AG09319 (cell line): ENCODE results near the gene MAST3.

Experiments
- DNase-seq: peaks from one replicate; pipeline ENCODE4 v3.0.0-alpha.2; 2010; ENCODE audit warnings: low read depth; ENCODE audit errors: extremely low read depth
- TF ChIP-seq, protein P1 (sequence below): IDR thresholded peaks from 2 replicates; pipeline ENCODE4 v1.5.1; 2011; ENCODE audit warnings: low read depth, mild to moderate bottlenecking, inconsistent platforms, low read length, moderate library complexity

The MAST3 gene

DNA sequence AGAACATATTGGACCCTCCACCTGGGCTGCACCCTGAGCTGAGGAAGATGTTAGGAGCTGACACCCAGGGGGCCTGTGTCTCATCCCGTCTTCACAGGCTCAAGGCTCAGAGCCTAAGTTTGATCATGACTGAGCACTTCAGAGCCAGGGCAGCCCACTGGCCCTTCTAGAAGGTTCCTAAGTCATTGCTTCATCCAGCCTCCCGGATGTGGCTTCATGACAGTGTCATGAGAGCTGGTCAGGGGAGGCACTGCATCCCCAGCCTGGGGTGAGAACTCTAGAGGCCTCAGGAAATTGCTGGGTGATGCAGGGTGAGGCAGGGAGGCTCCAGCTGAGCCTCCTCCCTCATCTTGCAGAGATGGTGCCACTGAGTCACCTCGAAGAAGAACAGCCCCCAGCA lies 30.5 kb downstream of the MAST3 start:
- no peak for DNase-seq
- TF ChIP-seq, protein P1, sequence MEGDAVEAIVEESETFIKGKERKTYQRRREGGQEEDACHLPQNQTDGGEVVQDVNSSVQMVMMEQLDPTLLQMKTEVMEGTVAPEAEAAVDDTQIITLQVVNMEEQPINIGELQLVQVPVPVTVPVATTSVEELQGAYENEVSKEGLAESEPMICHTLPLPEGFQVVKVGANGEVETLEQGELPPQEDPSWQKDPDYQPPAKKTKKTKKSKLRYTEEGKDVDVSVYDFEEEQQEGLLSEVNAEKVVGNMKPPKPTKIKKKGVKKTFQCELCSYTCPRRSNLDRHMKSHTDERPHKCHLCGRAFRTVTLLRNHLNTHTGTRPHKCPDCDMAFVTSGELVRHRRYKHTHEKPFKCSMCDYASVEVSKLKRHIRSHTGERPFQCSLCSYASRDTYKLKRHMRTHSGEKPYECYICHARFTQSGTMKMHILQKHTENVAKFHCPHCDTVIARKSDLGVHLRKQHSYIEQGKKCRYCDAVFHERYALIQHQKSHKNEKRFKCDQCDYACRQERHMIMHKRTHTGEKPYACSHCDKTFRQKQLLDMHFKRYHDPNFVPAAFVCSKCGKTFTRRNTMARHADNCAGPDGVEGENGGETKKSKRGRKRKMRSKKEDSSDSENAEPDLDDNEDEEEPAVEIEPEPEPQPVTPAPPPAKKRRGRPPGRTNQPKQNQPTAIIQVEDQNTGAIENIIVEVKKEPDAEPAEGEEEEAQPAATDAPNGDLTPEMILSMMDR, result no peak

DNA sequence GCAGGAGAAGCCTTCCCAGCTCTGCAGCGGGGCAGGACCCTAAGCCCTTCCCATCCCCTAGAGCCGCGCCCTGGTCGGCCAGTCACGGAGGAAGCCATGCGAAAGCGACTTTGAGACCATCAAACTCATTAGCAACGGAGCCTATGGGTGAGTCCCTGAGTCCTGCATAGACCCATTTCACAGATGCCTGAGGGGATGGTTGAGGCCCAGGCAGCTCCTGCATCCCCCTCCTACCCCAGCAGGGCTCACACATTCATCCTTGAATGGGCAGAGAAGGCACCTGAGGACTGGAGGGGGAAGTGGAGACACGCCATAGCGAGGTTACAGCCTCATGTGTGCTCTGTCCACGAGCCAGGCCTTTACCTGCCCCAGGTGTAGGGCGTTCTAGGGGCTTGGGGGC lies 31.2 kb downstream of the MAST3 start:
- no peak for DNase-seq
- TF ChIP-seq, protein P1, result no peak

DNA sequence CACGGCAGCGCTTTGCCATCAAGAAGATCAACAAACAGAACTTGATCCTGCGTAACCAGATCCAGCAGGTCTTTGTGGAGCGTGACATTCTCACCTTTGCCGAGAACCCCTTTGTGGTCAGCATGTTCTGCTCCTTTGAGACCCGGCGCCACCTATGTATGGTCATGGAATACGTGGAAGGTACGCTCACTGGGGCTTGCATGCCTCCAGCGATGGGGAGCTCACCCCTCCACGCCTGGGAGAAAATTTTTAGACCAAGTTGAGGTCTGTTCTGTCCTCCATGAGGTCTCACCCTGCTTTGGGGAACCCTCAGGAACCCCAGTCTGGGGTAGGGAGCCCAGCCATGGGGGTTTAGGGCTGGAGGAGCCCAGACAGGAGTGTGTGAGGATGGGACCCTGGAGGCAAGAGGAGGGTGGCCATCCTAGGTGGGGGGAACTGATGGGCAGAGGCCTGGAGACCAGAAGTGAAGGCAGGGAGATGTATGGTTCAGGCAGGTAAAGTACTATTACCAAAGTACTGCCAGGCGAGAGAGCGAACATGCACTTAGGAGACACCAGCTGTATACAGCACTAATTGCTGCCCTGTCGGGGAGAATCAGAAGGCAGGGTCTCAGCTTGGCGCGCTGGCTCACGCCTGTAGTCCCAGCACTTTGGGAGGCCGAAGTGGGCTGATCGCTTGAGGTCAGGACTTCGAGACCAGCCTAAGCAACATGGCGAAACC lies 33.1 kb downstream of the MAST3 start:
- TF ChIP-seq, protein P1, result no peak
- no peak for DNase-seq

DNA sequence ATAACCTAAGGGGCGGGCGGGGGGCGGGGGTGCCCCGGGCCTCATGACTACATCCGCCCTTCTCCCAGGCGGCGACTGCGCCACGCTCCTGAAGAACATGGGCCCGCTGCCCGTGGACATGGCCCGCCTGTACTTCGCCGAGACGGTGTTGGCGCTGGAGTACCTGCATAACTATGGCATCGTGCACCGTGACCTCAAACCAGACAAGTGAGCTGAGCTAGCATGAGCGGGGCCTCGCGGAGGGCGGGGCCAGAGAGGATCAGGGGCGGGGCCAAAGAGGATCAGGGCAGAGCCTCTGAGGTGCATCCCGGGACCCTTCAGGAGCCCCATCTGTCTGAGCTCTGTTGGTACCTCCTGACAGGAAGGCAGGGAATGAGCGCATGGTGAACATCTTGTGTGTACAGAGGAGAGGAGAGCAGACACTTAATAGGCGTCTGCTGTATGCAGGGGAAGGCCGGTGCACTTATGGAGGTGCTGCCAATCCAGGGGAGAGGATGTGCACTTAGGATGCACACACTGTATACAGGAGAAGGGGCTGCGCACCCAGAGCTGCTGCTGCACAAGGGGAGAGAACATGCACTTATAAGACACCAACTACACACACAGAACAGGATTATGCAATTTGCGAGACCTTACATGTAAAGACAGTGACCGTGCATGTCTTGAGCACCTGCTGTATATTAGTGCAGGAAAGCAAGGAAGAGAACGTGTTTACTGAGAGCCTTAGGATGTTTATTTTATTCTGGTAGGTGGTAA lies 34.4 kb downstream of the MAST3 start:
- TF ChIP-seq, protein P1, result no peak
- no peak for DNase-seq

DNA sequence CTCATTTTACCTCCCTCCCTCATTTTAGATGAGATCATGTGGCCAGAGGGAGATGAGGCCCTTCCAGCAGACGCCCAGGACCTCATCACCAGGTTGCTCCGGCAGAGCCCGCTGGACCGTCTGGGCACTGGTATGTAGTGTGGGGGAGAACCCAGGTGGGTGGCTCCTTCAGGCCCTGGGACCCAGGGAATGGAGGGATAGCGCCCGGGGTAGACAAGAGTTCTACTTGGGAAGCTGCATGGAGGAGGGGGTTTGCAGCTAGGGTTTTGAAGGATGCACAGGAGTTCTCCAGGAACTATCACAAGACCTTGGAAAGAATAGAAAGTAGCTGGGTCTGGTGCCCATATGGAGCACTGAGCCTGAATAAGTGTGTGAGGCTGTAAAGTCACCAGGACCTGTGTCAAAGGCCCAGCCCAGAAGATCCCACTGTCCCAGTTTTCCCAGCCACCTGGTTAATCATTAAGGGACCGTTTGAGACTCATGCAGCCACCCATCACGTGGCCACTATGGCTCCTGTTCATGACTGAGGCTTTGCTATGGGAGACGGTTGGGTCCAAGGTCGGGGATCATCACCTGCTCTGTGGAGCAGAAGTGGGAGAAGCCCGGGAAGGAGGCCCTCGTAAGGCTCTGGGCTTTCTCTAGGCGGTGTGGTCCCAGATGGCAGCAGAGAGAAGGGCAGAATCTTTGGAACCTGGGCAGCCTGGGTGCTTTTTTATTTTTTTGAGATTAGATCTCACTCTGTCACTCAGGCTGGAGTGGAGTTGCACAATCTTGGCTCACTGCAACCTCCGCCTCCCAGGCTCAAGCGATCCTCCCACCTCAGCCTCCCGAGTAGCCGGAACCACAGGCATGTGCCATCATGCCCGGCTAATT lies 38.4 kb downstream of the MAST3 start:
- TF ChIP-seq, protein P1, result no peak
- DNase-seq, result no peak

DNA sequence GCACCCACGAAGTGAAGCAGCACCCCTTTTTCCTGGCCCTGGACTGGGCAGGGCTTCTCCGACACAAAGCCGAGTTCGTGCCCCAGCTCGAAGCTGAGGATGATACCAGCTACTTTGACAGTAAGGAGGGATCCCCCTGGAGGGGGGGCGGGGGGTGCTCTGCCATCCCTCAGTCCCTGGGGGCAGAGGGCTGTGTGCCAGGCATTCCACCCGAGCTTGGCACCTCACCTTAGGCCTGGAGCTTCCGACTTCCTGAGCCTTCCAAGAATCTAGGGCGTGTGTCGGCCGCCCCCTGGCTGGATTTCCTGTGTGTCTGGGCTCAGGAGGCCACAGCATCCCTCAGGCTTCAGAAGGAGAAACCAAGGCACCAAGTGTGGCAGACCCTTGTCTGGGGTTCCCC lies 39.7 kb downstream of the MAST3 start:
- DNase-seq, result no peak
- TF ChIP-seq, protein P1, result no peak
